ENCODE data around the gene ETV6.

ETV6 gene

GRCh38 chr12:11726659-11727058 is 77.2 kb downstream of the ETV6 start:
- no peak overlapping the region for H3K4me3 ChIP-seq (ENCODE audit: low read depth in 1 of 2, low read length in 2 of 2)
- H3K79me2 ChIP-seq (ENCODE audit: insufficient read depth, low read length): peaks cover 94% of the 10 kb centered on the region
- peak overlapping the region; percentile 40; the same call in 1 of the 2 replicates for H3K27ac ChIP-seq (ENCODE audit: low read length)

GRCh38 chr12:11727133-11727664 is 77.7 kb downstream of the ETV6 start:
- TF ChIP-seq EZH2 (IDR thresholded peaks at IDR 0.05; ENCODE audit: borderline replicate concordance, low read depth, low read length, severe bottlenecking): no peak
- TF ChIP-seq, protein P1, sequence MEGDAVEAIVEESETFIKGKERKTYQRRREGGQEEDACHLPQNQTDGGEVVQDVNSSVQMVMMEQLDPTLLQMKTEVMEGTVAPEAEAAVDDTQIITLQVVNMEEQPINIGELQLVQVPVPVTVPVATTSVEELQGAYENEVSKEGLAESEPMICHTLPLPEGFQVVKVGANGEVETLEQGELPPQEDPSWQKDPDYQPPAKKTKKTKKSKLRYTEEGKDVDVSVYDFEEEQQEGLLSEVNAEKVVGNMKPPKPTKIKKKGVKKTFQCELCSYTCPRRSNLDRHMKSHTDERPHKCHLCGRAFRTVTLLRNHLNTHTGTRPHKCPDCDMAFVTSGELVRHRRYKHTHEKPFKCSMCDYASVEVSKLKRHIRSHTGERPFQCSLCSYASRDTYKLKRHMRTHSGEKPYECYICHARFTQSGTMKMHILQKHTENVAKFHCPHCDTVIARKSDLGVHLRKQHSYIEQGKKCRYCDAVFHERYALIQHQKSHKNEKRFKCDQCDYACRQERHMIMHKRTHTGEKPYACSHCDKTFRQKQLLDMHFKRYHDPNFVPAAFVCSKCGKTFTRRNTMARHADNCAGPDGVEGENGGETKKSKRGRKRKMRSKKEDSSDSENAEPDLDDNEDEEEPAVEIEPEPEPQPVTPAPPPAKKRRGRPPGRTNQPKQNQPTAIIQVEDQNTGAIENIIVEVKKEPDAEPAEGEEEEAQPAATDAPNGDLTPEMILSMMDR (IDR thresholded peaks at IDR 0.05; ENCODE audit: borderline replicate concordance, extremely low read depth, low read length, poor library complexity, severe bottlenecking): peak; percentile 24
- Histone ChIP-seq H3K4me1 (ENCODE audit: insufficient read depth, low read length) (peaks cover 52% of the 10 kb centered on the region), H3K27me3 (ENCODE audit: insufficient read depth, low read length, poor library complexity) (no peaks in the 10 kb centered on the region), H2AFZ (ENCODE audit: low read depth, low read length) (no peak overlapping the region), H4K20me1 (ENCODE audit: insufficient read depth, low read length) (peaks cover 77% of the 10 kb centered on the region), H3K27ac (ENCODE audit: low read length) (peak overlapping the region; percentile 40; the same call in 1 of the 2 replicates), H3K4me2 (ENCODE audit: insufficient read depth, low read length) (peak overlapping the region; percentile 26; the same call in 1 of the 2 replicates), H3K4me3 (ENCODE audit: low read depth in 1 of 2, low read length in 2 of 2) (no peak overlapping the region), H3K79me2 (ENCODE audit: insufficient read depth, low read length) (peaks cover 94% of the 10 kb centered on the region), H3K9ac (ENCODE audit: low read depth, low read length) (no peak overlapping the region), H3K9me3 (ENCODE audit: insufficient read depth, low read length, severe bottlenecking) (no peaks in the 10 kb centered on the region), H3K36me3 (ENCODE audit: insufficient read depth, low read length) (peaks cover 14% of the 10 kb centered on the region)
- ATAC-seq (ENCODE audit: insufficient read depth, low read depth) (peak; percentile 97), DNase-seq (peak; percentile 85)

More at GRCh38 chr12:11726659-11727058, 77.2 kb downstream of the ETV6 start:
- H3K4me2 ChIP-seq (ENCODE audit: insufficient read depth, low read length): peak overlapping the region; percentile 26; the same call in 1 of the 2 replicates
- H3K36me3 ChIP-seq (ENCODE audit: insufficient read depth, low read length): peaks cover 14% of the 10 kb centered on the region
- H3K4me1 ChIP-seq (ENCODE audit: insufficient read depth, low read length): peaks cover 52% of the 10 kb centered on the region
- ATAC-seq (ENCODE audit: insufficient read depth, low read depth): no peak
- no peak overlapping the region for H2AFZ ChIP-seq (ENCODE audit: low read depth, low read length)
- H3K27me3 ChIP-seq (ENCODE audit: insufficient read depth, low read length, poor library complexity): no peaks in the 10 kb centered on the region
- H3K9me3 ChIP-seq (ENCODE audit: insufficient read depth, low read length, severe bottlenecking): no peaks in the 10 kb centered on the region
- no peak for TF ChIP-seq EZH2 (IDR thresholded peaks at IDR 0.05; ENCODE audit: borderline replicate concordance, low read depth, low read length, severe bottlenecking)
- TF ChIP-seq, protein P1 (IDR thresholded peaks at IDR 0.05; ENCODE audit: borderline replicate concordance, extremely low read depth, low read length, poor library complexity, severe bottlenecking): no peak
- peaks cover 82% of the 10 kb centered on the region for H4K20me1 ChIP-seq (ENCODE audit: insufficient read depth, low read length)
- no peak for DNase-seq
- no peak overlapping the region for H3K9ac ChIP-seq (ENCODE audit: low read depth, low read length)

DNA sequence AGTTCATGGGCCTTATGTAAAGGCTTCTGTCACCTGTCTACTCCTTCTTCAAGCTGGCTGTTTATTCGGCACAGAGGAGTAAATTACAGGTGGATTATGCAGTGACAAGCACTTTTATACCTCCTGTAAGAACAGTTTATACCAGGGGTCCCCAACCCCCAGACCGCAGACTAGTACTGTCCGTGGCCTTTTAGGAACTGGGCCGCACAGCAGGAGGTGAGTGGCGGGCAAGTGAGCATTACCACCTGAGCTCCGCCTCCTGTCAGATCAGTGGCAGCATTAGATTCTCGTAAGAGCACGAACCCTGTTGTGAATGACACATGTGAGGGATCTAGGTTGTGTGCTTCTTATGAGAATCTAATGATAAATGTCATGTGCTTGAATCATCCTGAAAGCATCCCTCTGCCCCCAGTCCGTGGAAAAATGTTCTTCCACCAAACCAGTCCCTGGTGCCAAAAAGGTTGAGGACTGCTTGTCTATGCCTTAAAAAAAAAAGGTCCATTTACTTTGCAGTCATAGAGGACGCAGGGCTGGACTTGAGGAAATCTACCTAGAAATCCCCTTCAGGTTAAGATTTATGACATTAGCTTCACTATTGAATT is 78.8 kb downstream of the ETV6 start:
- Histone ChIP-seq H3K9ac (ENCODE audit: low read depth, low read length) (no peak overlapping the region), H2AFZ (ENCODE audit: low read depth, low read length) (no peak overlapping the region), H4K20me1 (ENCODE audit: insufficient read depth, low read length) (peaks cover 75% of the 10 kb centered on the region), H3K27ac (ENCODE audit: low read length) (no peak overlapping the region), H3K4me2 (ENCODE audit: insufficient read depth, low read length) (no peak overlapping the region), H3K4me1 (ENCODE audit: insufficient read depth, low read length) (peaks cover 52% of the 10 kb centered on the region), H3K4me3 (ENCODE audit: low read depth in 1 of 2, low read length in 2 of 2) (no peak overlapping the region), H3K36me3 (ENCODE audit: insufficient read depth, low read length) (peaks cover 21% of the 10 kb centered on the region), H3K9me3 (ENCODE audit: insufficient read depth, low read length, severe bottlenecking) (no peaks in the 10 kb centered on the region), H3K79me2 (ENCODE audit: insufficient read depth, low read length) (peaks cover 93% of the 10 kb centered on the region), H3K27me3 (ENCODE audit: insufficient read depth, low read length, poor library complexity) (no peaks in the 10 kb centered on the region)
- TF ChIP-seq, protein P1 (IDR thresholded peaks at IDR 0.05; ENCODE audit: borderline replicate concordance, extremely low read depth, low read length, poor library complexity, severe bottlenecking): no peak
- TF ChIP-seq EZH2 (IDR thresholded peaks at IDR 0.05; ENCODE audit: borderline replicate concordance, low read depth, low read length, severe bottlenecking): no peak
- no peak for ATAC-seq (ENCODE audit: insufficient read depth, low read depth)
- DNase-seq: no peak
